Sciatic nerve (tissue), 2 donors: ENCODE results near the gene ZNF75A. TPM values are rescaled to one million over a fixed set of nuclear protein-coding genes. Genes with fewer than 3 reads are reported as not detected.

Experiments
- ATAC-seq: fragments of 200-7000 bp; cut with Tn5 transposase; one replicate; pipeline ENCODE4 v1.9.1; 2020; ENCODE audit warnings: mild to moderate bottlenecking, moderate library complexity
- DNase-seq: peaks from one replicate; pipeline ENCODE4 v3.0.0-alpha.2; 2020; ENCODE audit warnings: low spot score
- intact Hi-C: fragments of 100-400 bp; cut with DNase I; formaldehyde crosslinking; loops from one replicate; pipeline ENCODE4 v1.14.2; 2022
- total RNA-seq: library from RNA; stranded (reverse); fragmentation: NEBNext Ultra II Directional; extraction: Animal tissue kit (Norgen Biotek cat#: 25700); gene quantifications from one replicate; pipeline ENCODE4 v1.2.1, GENCODE V29; 2021
- donor health status: DM: no; HTN: no; CAD: no.
- donor health status: DM: no; HTN: no; CAD: no.

ZNF75A gene
- total RNA-seq, 1 donor from 2014 or later, result 33.8 TPM

DNA sequence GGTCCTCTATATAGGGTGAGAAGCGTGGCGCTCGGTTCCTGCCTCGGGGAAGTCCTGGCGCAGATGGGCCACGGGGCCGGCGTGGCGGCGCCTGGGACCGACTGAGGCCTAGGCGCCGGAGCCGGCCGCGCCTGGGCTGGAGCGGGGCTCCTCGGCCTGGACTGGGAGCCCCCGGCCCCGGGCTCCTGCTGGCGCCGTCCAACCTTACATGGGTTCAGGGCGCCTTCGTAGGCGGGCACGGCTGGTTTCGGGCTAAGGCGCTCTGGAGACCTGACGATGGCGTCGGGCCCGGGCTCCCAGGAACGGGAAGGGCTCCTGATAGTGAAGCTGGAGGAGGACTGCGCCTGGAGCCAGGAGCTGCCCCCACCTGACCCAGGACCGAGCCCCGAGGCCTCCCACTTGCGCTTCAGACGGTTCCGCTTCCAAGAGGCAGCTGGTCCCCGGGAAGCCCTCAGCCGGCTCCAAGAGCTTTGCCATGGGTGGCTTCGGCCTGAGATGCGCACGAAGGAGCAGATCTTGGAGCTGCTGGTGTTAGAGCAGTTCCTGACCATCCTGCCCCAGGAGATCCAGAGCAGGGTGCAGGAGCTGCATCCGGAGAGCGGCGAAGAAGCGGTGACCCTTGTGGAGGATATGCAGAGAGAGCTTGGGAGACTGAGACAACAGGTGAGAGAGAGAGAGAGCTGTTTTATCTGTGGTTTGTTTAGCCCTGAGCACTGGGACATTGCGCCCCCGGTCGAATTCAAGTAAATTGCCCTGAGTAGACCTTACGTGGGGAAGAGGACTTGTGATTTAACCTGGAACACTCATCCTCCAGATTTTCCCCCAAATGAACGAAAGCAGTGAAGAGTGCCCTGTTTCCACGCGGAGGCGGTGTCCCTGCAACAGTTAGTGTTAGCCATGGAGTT, 21.5 kb upstream of the ZNF75A start:
- intact Hi-C loops, result loop anchor here (2.0 kb wide), 1 partner anchor 19 kb away; no protein-coding TSS in a partner anchor
- DNase-seq, result peak; percentile 65
- no peak for ATAC-seq

DNA sequence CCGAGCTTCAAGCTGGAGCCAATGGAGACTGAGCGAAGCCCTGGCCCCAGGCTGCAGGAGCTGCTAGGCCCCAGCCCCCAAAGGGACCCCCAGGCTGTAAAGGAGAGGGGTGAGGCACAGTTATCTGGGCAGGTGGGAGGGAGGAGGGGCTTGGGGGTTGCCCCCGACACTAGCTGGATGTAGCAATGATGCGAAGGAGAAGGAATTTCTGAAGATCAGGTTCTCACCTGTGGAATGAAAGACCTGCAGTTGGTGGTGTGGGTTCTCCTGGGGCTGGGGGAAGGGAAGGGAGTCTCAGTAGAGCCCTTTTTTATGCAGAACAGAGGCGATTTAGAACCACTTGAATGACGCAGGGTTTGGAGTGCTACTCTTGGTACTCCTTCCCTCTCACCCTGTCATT, 20.2 kb upstream of the ZNF75A start:
- intact Hi-C loops, result no loop called here
- ATAC-seq, result no peak
- no peak for DNase-seq

DNA sequence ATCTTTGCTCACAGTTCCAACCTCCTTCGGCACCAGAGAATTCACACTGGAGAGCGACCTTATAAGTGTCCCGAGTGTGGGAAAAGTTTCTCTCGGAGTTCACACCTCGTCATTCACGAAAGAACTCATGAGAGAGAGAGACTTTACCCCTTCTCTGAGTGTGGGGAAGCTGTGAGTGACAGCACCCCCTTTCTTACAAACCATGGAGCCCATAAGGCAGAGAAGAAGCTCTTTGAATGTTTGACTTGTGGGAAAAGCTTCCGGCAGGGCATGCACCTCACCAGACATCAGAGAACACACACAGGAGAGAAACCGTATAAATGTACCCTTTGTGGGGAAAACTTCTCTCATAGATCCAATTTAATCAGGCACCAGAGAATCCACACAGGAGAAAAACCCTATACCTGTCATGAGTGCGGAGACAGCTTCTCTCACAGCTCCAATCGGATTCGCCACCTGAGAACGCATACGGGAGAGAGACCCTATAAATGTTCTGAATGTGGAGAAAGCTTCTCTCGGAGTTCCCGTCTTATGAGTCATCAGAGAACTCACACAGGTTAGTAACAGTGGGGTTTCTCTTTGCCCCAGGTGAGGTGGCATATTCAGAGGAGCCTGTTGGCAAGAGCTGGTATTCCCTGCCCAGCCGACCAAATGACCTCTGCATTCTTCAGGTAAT, 15.2 kb upstream of the ZNF75A start:
- DNase-seq, result no peak
- intact Hi-C loops, result no loop called here
- ATAC-seq, result no peak

DNA sequence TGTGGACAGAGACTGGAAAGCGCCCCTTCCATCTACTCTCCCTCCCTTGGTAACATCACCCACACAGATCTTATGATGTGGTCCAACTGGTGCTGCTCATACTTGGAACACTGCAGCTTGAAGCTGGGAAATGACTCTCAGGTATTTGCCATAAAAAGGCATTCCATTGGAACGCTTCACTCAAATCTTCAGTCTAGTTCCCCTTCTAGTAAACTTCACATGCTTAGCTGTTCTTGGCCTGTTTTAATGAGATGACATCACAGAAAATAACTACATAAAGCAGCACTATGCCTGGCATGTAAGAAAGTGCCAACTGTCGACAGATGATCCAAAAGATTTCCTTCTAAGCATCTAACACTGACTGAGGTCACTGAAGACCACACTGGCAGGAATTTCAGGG, 12.7 kb upstream of the ZNF75A start:
- ATAC-seq, result no peak
- DNase-seq, result no peak
- intact Hi-C loops, result no loop called here

DNA sequence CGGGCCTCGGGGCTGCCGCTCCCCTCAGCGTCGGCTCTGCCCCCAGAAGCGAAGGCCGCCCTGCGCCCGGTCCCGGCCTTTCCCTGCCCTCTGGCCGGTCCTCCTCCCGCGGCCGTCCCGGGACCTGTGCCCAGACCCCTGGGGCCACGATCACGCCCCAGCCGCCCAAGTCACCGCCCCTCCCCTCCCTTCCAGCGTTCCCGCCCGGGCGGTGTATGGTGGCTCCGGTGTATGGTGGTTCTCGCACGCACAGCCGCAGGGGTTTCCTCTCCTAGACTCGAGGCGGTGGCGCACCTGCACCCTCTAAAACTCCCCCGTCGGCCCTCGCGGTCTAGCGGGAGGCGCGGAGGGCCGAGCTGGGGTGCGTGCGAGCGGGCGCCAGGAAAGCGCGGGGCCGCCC, 10.1 kb upstream of the ZNF75A start:
- ATAC-seq (no peak), DNase-seq (no peak)
- intact Hi-C loops, result no loop called here

DNA sequence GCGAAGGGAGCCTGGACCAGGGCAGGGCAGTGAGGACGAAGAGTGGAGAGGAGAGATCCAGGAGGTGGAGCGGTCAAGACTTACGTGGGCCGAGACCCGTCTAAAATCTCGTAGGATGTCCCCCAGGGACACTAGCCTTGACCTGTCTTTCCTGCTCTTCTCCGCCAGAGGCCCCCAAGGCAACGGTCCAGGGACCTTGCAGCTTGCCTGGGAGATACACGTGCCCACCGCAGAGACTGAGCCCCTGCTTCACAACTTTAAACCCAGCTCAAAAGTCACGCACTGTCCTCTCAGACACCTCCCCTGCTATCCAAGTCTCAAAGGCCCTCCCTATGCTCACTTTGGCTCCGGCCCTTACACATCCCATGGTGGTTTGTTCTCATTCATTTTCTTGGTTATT, 9.5 kb upstream of the ZNF75A start:
- intact Hi-C loops, result no loop called here
- ATAC-seq (no peak), DNase-seq (no peak)

DNA sequence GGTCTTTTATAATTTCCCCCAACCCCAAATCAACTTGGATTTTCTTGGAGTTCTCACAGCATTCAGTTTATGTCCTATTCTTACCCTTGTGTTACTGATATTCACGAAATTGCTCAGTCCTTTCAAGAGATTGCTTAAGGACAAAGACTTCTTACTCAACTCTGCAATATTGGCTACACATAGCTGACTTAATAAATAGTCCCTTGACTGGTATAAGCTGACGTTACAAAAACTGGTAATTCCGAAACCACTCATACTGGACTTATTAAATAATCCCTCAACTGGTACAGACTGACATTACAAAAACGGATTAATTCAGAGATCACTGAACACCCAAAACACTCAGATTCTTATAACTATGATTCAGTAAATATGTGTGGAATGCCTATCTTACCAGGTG, 927 bp upstream of the ZNF75A start:
- intact Hi-C loops, result loop anchor here (10.0 kb wide), 1 partner anchor 100 kb away; the partner anchor contains the start of genes ZNF174 and ZSCAN32
- ATAC-seq, result no peak

DNA sequence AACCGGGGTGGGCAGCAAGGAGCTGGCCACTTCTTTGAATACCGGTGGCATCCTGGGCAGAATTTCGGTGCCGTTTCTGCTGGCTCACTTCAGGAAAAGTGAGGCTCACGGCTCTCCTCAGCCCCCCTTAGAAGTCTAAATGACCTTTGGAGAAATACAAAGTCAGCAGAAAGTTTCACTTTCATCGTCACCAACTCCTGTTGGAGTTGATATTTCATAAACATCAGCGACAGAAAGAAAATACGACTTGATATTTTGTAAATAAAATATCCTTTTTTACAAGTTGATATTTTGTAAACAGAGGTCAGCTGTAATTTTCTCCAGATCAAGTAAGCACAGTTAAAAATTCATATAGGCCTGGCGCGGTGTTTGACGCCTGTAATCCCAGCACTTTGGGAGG, 781 bp downstream of the ZNF75A start:
- ATAC-seq, result no peak
- no peak for DNase-seq
- intact Hi-C loops, result loop anchor here (10.0 kb wide), 1 partner anchor 99 kb away; the partner anchor contains the start of genes ZNF174 and ZSCAN32

More for the DNA sequence above, 927 bp upstream of the ZNF75A start:
- DNase-seq, result no peak

DNA sequence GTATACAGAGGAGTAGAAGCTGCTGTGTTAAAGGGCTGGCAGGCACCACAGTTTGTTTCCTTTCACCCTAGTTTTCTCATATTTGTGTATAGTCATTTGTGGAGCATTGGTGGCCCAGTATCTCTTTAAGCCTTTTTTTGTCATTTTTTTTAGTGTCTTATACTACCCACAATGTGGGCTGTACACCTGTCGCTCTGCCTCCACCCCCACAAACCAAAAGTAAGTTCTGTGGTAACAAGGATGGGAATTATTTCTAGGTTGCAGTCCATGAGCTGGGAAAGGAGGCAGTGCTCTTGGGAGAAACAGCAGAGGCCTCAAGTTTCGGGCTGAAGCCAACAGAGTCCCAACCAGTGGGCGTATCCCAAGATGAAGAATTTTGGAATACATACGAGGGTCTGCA, 6.2 kb downstream of the ZNF75A start:
- no peak for ATAC-seq
- no peak for DNase-seq
- intact Hi-C loops, result no loop called here

DNA sequence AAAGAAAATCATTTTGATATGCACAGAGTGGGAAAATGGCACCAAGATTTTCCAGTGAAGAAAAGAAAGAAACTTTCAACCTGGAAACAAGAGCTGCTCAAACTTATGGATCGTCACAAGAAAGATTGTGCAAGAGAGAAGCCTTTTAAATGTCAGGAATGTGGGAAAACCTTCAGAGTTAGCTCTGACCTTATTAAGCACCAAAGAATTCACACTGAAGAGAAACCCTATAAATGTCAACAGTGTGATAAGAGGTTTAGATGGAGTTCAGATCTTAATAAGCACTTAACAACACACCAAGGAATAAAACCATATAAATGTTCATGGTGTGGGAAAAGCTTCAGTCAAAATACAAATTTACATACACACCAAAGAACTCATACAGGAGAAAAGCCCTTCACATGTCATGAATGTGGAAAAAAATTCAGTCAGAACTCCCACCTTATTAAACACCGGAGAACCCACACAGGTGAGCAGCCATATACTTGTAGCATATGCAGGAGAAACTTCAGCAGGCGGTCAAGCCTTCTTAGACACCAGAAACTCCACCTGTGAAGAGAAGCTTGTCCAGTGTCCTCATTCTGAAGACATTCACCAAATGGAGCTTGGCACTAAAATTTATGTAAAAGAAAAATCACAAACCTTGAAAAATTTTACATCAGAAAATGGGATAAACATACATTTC, 12.2 kb downstream of the ZNF75A start:
- no peak for DNase-seq
- intact Hi-C loops, result no loop called here
- ATAC-seq, result no peak

DNA sequence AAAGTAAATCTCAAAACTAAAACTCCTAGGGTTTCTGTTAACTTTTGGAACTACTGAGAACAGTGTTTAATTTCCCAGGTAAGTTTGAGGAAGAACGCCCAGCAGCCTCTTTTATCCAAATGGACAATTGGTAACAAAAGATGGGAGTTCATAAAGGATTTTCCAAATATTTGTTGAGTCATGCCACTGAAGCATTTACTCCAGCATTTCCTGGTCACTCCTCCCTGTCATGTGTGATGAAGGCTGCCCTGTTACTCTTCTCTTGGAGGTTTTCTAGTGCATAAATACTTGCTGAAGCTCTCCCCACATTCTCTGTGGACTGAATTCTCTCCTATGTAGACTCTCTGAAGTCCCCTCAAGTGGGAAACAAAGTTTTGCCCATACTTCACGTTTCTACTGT, 16.5 kb downstream of the ZNF75A start:
- ATAC-seq, result no peak
- no peak for DNase-seq
- intact Hi-C loops, result no loop called here

DNA sequence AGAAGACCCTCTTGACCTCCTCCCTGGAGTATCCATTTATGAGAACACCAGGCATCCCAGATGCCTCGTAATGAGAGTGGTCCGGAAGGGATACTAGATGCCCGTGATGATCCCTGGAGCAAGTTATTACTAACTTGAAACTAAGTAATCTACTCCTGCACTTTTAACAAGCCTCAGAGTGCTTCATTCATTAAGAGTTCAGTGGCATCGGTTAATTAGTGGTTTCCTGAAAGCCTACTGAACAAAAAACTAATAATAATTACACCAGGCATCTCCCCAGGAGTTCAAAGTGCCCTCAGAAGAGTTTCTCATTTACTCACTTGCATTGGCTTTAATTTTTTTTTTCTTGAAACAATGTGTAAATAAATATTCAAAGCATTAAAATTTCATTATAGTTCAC, 22.2 kb downstream of the ZNF75A start:
- DNase-seq (no peak), ATAC-seq (no peak)
- intact Hi-C loops, result no loop called here

DNA sequence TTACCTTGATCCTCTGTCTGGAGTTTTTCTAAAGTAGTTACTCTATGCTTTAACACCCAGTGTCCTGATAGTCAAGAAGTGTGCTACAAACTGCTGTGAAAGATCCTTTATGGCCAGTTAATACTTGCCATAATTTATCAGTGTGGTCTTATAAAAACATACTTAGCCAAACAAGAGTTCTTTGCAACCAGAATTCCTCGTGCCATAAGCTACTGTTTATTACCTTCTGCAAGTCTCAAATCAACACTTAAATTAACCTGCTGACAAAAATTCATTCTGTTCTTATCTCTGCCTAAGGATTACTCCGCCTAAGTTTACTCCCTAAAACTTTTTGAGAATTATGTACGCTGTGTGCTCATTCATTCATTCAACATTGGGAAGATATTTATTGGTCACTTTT, 22.8 kb downstream of the ZNF75A start:
- DNase-seq (no peak), ATAC-seq (no peak)
- intact Hi-C loops, result no loop called here

DNA sequence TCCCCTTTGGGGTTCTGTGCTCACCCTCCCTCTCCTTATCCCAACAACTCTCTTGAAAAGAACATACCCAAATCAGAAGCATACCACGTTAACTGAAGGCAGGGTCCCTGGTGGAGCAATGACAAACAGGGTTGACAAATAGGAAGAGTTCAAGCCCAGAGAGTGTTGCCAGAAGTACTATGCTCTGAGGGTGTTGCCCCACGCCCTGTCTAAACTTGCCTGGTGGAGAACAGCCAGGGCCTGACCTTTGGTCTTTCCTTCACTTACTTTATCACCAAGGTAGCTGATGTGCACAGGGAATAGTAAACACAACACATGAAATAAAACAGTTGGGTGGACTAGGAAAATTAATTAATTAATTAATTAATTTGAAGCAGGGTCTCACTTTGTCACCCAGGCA, 23.3 kb downstream of the ZNF75A start:
- intact Hi-C loops, result no loop called here

DNA sequence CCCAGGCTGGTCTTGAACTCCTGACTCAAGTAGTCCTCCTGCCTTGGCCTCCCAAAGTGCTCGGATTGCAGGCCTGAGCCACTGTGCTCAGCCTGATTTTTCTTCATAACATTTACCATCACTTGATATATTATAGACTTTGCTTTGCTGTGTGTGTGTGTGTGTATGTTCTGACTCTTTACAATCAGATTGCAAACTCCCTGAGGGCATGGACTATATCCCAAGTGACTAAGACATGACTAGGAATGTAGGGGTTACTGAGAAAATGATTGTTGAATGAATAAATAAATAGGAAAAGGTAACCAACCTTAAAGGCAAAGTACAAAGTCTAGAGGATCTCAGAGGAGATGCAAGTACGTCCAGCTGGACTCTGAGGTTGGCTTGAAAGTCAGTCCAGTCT, 40.7 kb downstream of the ZNF75A start:
- DNase-seq (no peak), ATAC-seq (no peak)
- intact Hi-C loops, result no loop called here

More for the DNA sequence above, 23.3 kb downstream of the ZNF75A start:
- ATAC-seq (no peak), DNase-seq (no peak)

DNA sequence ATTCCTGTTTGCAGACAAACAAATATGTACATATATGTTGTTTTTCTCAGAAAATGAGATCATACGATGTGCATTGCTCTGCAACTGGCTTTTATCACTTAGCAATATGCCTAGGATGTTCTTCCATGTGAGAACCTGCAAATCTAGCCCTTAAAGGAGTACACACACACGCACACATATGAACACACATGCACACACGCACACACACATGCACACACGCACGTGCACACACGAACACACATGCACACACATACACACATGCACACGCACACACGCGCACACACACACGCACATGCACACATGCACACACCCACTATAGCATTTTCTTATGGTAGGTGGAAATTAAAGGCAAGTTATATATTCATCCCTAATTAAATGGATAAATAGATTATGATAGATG, 42.3 kb downstream of the ZNF75A start:
- no peak for DNase-seq
- ATAC-seq, result no peak
- intact Hi-C loops, result no loop called here

DNA sequence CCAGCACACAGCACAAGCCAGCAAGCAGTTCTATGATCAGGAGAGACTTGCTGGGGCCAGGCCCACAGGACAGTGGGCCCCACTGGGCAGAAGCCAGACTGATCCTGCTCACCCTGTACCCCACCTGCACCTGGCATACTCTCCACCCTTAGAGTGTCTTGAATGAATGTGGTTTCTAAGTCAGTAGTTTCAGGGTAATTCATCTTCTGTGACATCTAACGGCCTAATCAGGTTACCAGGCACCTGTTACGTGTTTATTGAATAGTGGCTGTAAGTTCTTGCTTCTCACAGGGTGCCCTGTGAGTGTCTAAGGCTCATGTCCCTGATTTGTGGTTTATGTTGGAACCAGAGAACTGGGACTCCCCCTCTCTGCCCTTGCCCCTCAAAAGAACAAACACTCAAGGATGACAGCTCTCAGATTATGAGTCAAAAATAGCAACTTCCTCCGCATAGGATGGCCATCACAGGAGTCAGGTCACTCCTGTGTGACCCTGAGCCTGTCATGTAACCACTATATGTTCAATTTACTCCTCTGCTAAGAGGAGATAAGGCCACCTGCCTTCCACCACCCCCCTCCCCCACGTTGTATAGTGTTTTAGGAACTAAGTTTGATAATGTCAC, 43.4 kb downstream of the ZNF75A start:
- intact Hi-C loops, result no loop called here
- no peak for ATAC-seq
- DNase-seq, result no peak

DNA sequence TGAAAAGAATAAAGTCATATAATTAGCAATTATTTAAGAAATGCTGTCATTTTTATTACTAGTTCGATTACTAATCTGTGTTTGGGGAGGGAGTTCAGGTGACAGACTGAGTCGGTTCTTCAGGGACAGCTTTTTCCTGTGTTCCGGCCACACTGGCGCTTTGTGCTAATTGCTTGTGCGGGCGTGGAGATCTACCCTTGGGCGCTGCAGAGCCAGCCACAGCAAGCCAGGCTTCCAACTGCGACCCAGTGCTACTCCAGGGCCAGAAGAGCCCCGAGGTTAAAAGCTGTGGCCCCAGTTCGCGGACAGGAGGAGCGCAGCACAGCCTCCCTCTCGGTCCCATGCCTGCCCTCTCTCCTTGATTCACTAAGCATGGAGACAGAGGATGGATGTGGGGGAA, 43.9 kb downstream of the ZNF75A start:
- ATAC-seq (no peak), DNase-seq (no peak)
- intact Hi-C loops, result no loop called here

DNA sequence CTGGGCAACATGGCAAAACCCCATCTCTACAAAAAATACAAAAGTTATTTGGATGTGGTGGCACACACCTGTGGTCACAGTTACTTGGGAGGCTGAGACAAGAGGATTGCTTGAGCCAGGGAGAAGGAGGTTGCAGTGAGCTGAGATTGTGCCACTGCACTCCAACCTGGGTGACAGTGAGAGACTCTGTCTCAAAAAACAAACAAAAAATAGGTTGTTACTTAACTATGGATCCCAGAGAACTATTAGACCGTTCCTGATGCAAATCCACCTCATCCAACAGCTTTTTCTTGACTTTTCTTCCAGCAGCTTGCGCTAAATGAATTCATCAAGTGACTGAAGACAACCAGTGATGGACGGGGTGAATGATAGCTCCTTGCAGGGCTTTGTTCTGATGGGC, 50.3 kb downstream of the ZNF75A start, which contains the start of gene OR2C1:
OR2C1 (plus strand) TSS at position 301 of the 400 bp plus-strand sequence; CDS start at position 353, 52 bp downstream.
- DNase-seq (no peak), ATAC-seq (no peak)
- intact Hi-C loops, result no loop called here
